Tibial nerve (tissue), 4 donors: ENCODE data around the gene LAMC2. TPM values are rescaled to one million over a fixed set of nuclear protein-coding genes. Genes with fewer than 3 reads are reported as not detected.

ENCODE experiments used
- DNase-seq, 2 donors: peaks; one replicate each; pipeline ENCODE4 v3.0.0-alpha.2; 2019; ENCODE audit warnings: low spot score in 2 of 2
- H3K27ac ChIP-seq, 4 donors: fragments of 200-600 bp; sonication (generic) in 3 of 4; one replicate each; pipeline ENCODE4 v1.5.1; 2017 to 2019; ENCODE audit warnings: mild to moderate bottlenecking in 1 of 4
- H3K27me3 ChIP-seq, 2 donors: fragments of 200-600 bp; sonication (generic) in 1 of 2; one replicate each; pipeline versions ENCODE4 v1.5.1 to v1.6.0; 2017 to 2019
- H3K36me3 ChIP-seq, 3 donors: fragments of 200-600 bp; sonication (generic); one replicate each; pipeline ENCODE4 v1.5.1; 2018 to 2019
- H3K4me1 ChIP-seq, 4 donors: fragments of 200-600 bp; sonication (generic) in 3 of 4; one replicate each; pipeline ENCODE4 v1.5.1; 2017 to 2019
- H3K4me3 ChIP-seq, 4 donors: fragments of 200-600 bp; sonication (generic) in 3 of 4; one replicate each; pipeline ENCODE4 v1.5.1; 2017 to 2019; ENCODE audit warnings: mild to moderate bottlenecking in 1 of 4, moderate library complexity in 1 of 4
- H3K9me3 ChIP-seq, 4 donors: fragments of 200-600 bp; sonication (generic) in 3 of 4; one replicate each; pipeline ENCODE4 v1.5.1; 2017 to 2019
- CTCF ChIP-seq, 5 experiments: fragments of 200-600 bp in 3 of 5; fragments of 450-650 bp in 2 of 5; sonication (generic) in 3 of 5; IDR thresholded peaks; one replicate each; pipeline ENCODE4 v1.5.1; 2016 to 2019; ENCODE audit warnings: antibody characterized with exemption in 5 of 5, mild to moderate bottlenecking in 3 of 5, moderate library complexity in 2 of 5
- EP300 ChIP-seq, 2 donors: sonication (generic); formaldehyde crosslinking; IDR thresholded peaks; one replicate each; pipeline ENCODE4 v1.6.1; 2017; ENCODE audit warnings: antibody characterized with exemption in 2 of 2, mild to moderate bottlenecking in 1 of 2
- POLR2A ChIP-seq, 2 donors: fragments of 450-650 bp; IDR thresholded peaks; one replicate each; pipeline ENCODE4 v1.6.1; 2017; ENCODE audit warnings: antibody characterized with exemption in 2 of 2, mild to moderate bottlenecking in 2 of 2, moderate library complexity in 2 of 2
- WGBS, 2 donors: methylation state at CpG; one replicate each; pipeline ENCODE4 v1.1.5; 2018; 5-methylcytosine and 5-hydroxymethylcytosine counted together
- total RNA-seq, 4 donors: library from RNA; depleted of rRNA; stranded (reverse); fragments of >200 nt; gene quantifications; one replicate each; pipeline ENCODE4 v1.1.0, GENCODE V29; 2016

Gene LAMC2
- total RNA-seq, 4 donors from 2014 or later, result 4.5 to 11.9 (median 8.1) TPM

GRCh38 chr1:183247066-183247465 lies 61.0 kb downstream of the LAMC2 start:
- Histone ChIP-seq H3K9me3 (no peaks in the 10 kb centered on the region), H3K36me3 (no peaks in the 10 kb centered on the region), H3K4me1 (peaks cover 0 to 36% (median 9%) of the 10 kb centered on the region in 4 donors), H3K27me3 (no peaks in the 10 kb centered on the region), H3K4me3 (no peak overlapping the region), H3K27ac (no peak overlapping the region)
- 85 to 95% methylated on average over 11 of the region's 11 CpGs for WGBS, 2 donors
- no peak for DNase-seq
- TF ChIP-seq EP300 (IDR thresholded peaks at IDR 0.05) (no peak), CTCF (IDR thresholded peaks at IDR 0.05) (no peak), POLR2A (IDR thresholded peaks at IDR 0.05) (no peak)

- TF ChIP-seq POLR2A (IDR thresholded peaks at IDR 0.05), result no peak
- TF ChIP-seq CTCF (IDR thresholded peaks at IDR 0.05), result no peak
- Histone ChIP-seq H3K4me1 (peaks cover 0 to 32% (median 9%) of the 10 kb centered on the region in 4 donors), H3K4me3 (no peak overlapping the region), H3K27ac (no peak overlapping the region), H3K36me3 (no peaks in the 10 kb centered on the region), H3K9me3 (no peaks in the 10 kb centered on the region), H3K27me3 (no peaks in the 10 kb centered on the region)
- 82 to 83% methylated on average over 3 of the region's 3 CpGs for WGBS, 2 donors
- no peak for DNase-seq
Observed at GRCh38 chr1:183247484-183247883, 61.4 kb downstream of the LAMC2 start.

- WGBS, 2 donors, result 89 to 95% methylated on average over 1 of the region's 1 CpG
- H3K4me1 ChIP-seq, result peaks cover 0 to 29% (median 9%) of the 10 kb centered on the region in 4 donors
Observed at GRCh38 chr1:183247931-183248330, 61.9 kb downstream of the LAMC2 start.

GRCh38 chr1:183248989-183249691 lies 63.1 kb downstream of the LAMC2 start:
- H3K4me3 ChIP-seq, result no peak overlapping the region
- TF ChIP-seq CTCF (IDR thresholded peaks at IDR 0.05), result no peak
- TF ChIP-seq EP300 (IDR thresholded peaks at IDR 0.05), result no peak
- TF ChIP-seq POLR2A (IDR thresholded peaks at IDR 0.05), result no peak
- H3K27me3 ChIP-seq, result no peaks in the 10 kb centered on the region
- no peaks in the 10 kb centered on the region for H3K36me3 ChIP-seq
- no peak overlapping the region for H3K27ac ChIP-seq
- H3K4me1 ChIP-seq, result peaks cover 0 to 17% (median under 1%) of the 10 kb centered on the region in 4 donors
- 70 to 79% methylated on average over 4 of the region's 4 CpGs for WGBS, 2 donors
- H3K9me3 ChIP-seq, result no peaks in the 10 kb centered on the region
- no peak for DNase-seq

More at GRCh38 chr1:183247931-183248330, 61.9 kb downstream of the LAMC2 start:
- Histone ChIP-seq H3K27ac (no peak overlapping the region), H3K36me3 (no peaks in the 10 kb centered on the region), H3K4me3 (no peak overlapping the region), H3K9me3 (no peaks in the 10 kb centered on the region), H3K27me3 (no peaks in the 10 kb centered on the region)
- no peak for TF ChIP-seq EP300 (IDR thresholded peaks at IDR 0.05)
- TF ChIP-seq CTCF (IDR thresholded peaks at IDR 0.05), result no peak
- DNase-seq, result no peak

GRCh38 chr1:183249941-183250452 lies 63.9 kb downstream of the LAMC2 start:
- no peak for TF ChIP-seq EP300 (IDR thresholded peaks at IDR 0.05)
- TF ChIP-seq CTCF (IDR thresholded peaks at IDR 0.05), result no peak
- TF ChIP-seq POLR2A (IDR thresholded peaks at IDR 0.05), result no peak
- Histone ChIP-seq H3K4me1 (peaks cover 0 to 10% (median 0%) of the 10 kb centered on the region in 4 donors), H3K9me3 (peaks cover 0 to under 1% (median 0%) of the 10 kb centered on the region in 4 donors), H3K36me3 (no peaks in the 10 kb centered on the region), H3K27me3 (no peaks in the 10 kb centered on the region), H3K27ac (no peak overlapping the region), H3K4me3 (no peak overlapping the region)
- WGBS, 2 donors, result 87 to 89% methylated on average over 5 of the region's 5 CpGs
- no peak for DNase-seq
